Measurements from ENCODE around the gene C1orf52. TPM values are rescaled to one million over a fixed set of nuclear protein-coding genes. Genes with fewer than 3 reads are reported as not detected.
A peak's percentile ranks its signal among the peaks of the same experiment; 100 is the strongest.

C1orf52 gene
- total and polyA plus RNA-seq, 4 experiments from 2014 or later: 21.2 to 41.6 (median 32.7) TPM

GRCh38 chr1:85274969-85275453 lies 15.5 kb upstream of the C1orf52 start:
- intact Hi-C loops (cut with micrococcal nuclease): loop anchor here (5.0 to 10.0 kb wide), 6 partner anchors 490 to 1430 kb away; partner anchors contain the start of genes CTBS, ODF2L, PRKACB and SH3GLB1

DNA sequence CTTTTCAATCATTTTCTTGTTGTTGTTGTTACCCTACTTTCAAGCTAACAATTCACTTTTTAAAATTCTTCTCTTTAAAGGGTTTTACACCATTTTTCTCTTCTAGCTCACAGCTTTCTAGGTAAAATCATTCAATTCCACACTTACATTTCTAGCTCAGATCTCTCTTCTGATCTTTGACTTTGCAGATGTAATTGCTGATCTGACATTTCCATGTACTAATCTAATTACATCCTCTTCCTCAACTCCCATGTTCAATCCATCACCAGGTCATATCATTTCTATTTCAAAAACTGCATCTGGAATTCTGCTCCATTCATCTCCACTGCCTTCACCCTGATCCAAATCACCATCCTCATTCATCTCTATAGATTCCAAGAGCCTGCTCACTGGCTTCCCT lies 13.9 kb upstream of the C1orf52 start:
- Mint-ChIP-seq H3K36me3 (peaks cover 24 to 52% of the 10 kb centered on the region in 2 donors), H3K9me3 (peaks cover 0 to 1% (median 0%) of the 10 kb centered on the region in 8 donors), H3K4me1 (peaks cover 48 to 70% (median 60%) of the 10 kb centered on the region in 4 donors), H3K27me3 (no peaks in the 10 kb centered on the region), H3K27ac (peak overlapping the region in 6 of 7 donors; percentile 4 to 96 (median 62)), H3K4me3 (peak overlapping the region in 5 of 8 donors; percentile 2 to 17 (median 7))
- no peaks in the 10 kb centered on the region for H3K27me3 ChIP-seq (ENCODE audit: insufficient read depth, low read length)
- CTCF ChIA-PET (ENCODE audit: partially characterized antibody): interaction anchor here (12.2 kb wide), 1 partner anchor 14 kb away, joined by 218 read pairs; the partner anchor contains the start of gene C1orf52
- no peaks in the 10 kb centered on the region for H3K9me3 ChIP-seq (ENCODE audit: control insufficient read depth in 1 of 2, low read length in 2 of 2)
- DNase-seq: no peak
- no peak overlapping the region for H3K27ac ChIP-seq (ENCODE audit: low read depth, low read length)
- POLR2A ChIA-PET (ENCODE audit: partially characterized antibody): interaction anchor here (1.4 to 3.3 kb wide), 2 partner anchors 9 to 14 kb away, joined by 3 to 17 read pairs; partner anchors contain the start of gene C1orf52
- H3K4me1 ChIP-seq (ENCODE audit: insufficient read depth, low read length): peaks cover 49% of the 10 kb centered on the region
- H3K36me3 ChIP-seq (ENCODE audit: insufficient read depth, low read length): peaks cover 32% of the 10 kb centered on the region
- intact Hi-C loops (cut with micrococcal nuclease): loop anchor here (10.0 kb wide), 4 partner anchors 489 to 1431 kb away; partner anchors contain the start of genes PRKACB and SH3GLB1
- no peak overlapping the region for H3K4me3 ChIP-seq (ENCODE audit: low read length in 2 of 2)

More at GRCh38 chr1:85274969-85275453, 15.5 kb upstream of the C1orf52 start:
- H3K27me3 Mint-ChIP-seq: no peaks in the 10 kb centered on the region
- ChIA-PET POLR2A (ENCODE audit: partially characterized antibody) (interaction anchor here (1.2 to 3.6 kb wide), 9 partner anchors 10 to 702 kb away, joined by 3 to 53 read pairs (median 12); partner anchors contain the start of genes C1orf52, CTBS and SYDE2), CTCF (ENCODE audit: partially characterized antibody) (interaction anchor here (0.9 to 12.2 kb wide), 3 partner anchors 16 to 842 kb away, joined by 3 to 218 read pairs (median 28); partner anchors contain the start of gene C1orf52)
- no peak for DNase-seq
- Histone ChIP-seq H3K27me3 (ENCODE audit: insufficient read depth, low read length) (no peaks in the 10 kb centered on the region), H3K27ac (ENCODE audit: low read depth, low read length) (peak overlapping the region; percentile 94), H3K9me3 (ENCODE audit: control insufficient read depth in 1 of 2, low read length in 2 of 2) (no peaks in the 10 kb centered on the region), H3K4me3 (ENCODE audit: low read length in 2 of 2) (peak overlapping the region; percentile 75 to 94), H3K36me3 (ENCODE audit: insufficient read depth, low read length) (peaks cover 17% of the 10 kb centered on the region), H3K4me1 (ENCODE audit: insufficient read depth, low read length) (peaks cover 56% of the 10 kb centered on the region)
- peak overlapping the region; percentile 94 to 97 (median 96) for H3K27ac Mint-ChIP-seq
- peak overlapping the region; percentile 88 to 93 (median 92) for H3K4me3 Mint-ChIP-seq
- H3K9me3 Mint-ChIP-seq: no peaks in the 10 kb centered on the region
- H3K4me1 Mint-ChIP-seq: peaks cover 49 to 71% (median 61%) of the 10 kb centered on the region in 4 donors
- peaks cover 16 to 39% of the 10 kb centered on the region in 2 donors for H3K36me3 Mint-ChIP-seq

DNA sequence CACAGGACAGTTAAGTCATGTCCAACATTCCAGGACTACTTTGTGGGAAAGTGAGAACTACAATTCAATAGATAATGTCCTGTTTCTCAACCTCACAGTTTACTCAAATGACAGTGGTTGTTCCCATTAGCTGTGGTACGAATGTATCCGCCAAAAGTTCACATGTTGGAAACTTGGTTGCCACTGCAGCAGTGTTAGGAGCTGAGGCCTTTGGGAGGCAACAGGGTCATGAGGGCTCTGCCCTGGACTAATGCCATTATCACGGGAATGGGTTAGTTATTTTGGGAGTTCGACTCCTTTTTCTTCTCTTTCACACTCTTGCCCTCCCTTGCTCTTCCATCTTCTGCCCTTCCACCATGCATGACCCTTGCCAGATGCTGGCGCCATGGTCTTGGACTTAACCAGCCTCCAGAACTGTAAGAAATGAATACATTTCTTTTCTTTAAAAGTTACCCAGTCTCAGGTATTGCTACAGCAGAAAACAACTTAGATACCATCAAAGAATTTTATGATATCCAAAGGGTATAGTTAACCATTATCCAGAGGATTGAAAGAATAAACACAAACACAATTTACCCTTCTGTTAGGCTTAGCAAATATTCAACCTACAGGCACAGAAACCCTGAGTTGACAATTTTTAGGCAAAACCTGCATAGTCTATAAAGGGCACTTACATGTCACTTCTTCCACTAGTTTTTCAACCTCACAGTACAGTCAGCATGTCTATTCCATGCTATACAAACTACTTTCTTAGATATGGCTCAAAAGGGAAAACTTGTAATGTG lies 9.5 kb upstream of the C1orf52 start:
- Mint-ChIP-seq H3K36me3 (peaks cover 29 to 64% of the 10 kb centered on the region in 2 donors), H3K4me3 (peak overlapping the region in 1 of 8 donors; percentile 3), H3K4me1 (peaks cover 28 to 42% (median 38%) of the 10 kb centered on the region in 4 donors), H3K9me3 (peaks cover 0 to 1% (median 0%) of the 10 kb centered on the region in 8 donors), H3K27ac (peak overlapping the region in 3 of 7 donors; percentile 18 to 63 (median 29)), H3K27me3 (no peaks in the 10 kb centered on the region)
- no peaks in the 10 kb centered on the region for H3K27me3 ChIP-seq (ENCODE audit: insufficient read depth, low read length)
- POLR2A ChIA-PET (ENCODE audit: partially characterized antibody): no interaction called here
- intact Hi-C loops (cut with micrococcal nuclease): no loop called here
- H3K9me3 ChIP-seq (ENCODE audit: control insufficient read depth in 1 of 2, low read length in 2 of 2): no peaks in the 10 kb centered on the region
- H3K36me3 ChIP-seq (ENCODE audit: insufficient read depth, low read length): peaks cover 48% of the 10 kb centered on the region
- H3K4me3 ChIP-seq (ENCODE audit: low read length in 2 of 2): no peak overlapping the region
- DNase-seq: no peak
- H3K4me1 ChIP-seq (ENCODE audit: insufficient read depth, low read length): peaks cover 24% of the 10 kb centered on the region
- H3K27ac ChIP-seq (ENCODE audit: low read depth, low read length): no peak overlapping the region
- CTCF ChIA-PET (ENCODE audit: partially characterized antibody): interaction anchor here (0.7 to 12.2 kb wide), 4 partner anchors 10 to 487 kb away, joined by 3 to 218 read pairs (median 4); partner anchors contain the start of gene C1orf52

DNA sequence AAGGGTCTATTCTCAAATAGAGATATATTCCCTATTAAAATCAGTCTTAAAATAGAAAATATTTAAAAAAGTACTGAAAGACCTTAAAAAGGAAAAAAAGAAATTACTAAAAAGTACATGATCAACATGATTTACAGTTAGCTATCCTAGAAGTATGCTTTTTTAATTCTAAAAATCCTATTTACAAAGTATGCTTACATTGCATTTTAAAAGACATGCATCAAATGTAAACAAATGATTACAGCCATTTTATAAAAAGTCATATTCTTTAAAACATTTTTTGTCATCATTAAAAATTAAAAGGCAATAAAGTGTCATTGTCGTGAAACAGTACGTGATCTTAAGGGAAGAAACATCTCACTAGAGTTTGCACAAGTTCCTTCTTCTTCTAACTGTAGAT lies 7.9 kb upstream of the C1orf52 start:
- peaks cover 10% of the 10 kb centered on the region for H3K4me1 ChIP-seq (ENCODE audit: insufficient read depth, low read length)
- Mint-ChIP-seq H3K27ac (no peak overlapping the region), H3K27me3 (no peaks in the 10 kb centered on the region), H3K4me1 (peaks cover 16 to 26% (median 24%) of the 10 kb centered on the region in 4 donors), H3K4me3 (no peak overlapping the region), H3K36me3 (peaks cover 23 to 55% of the 10 kb centered on the region in 2 donors), H3K9me3 (peaks cover 0 to 1% (median 0%) of the 10 kb centered on the region in 8 donors)
- no peak overlapping the region for H3K27ac ChIP-seq (ENCODE audit: low read depth, low read length)
- CTCF ChIA-PET (ENCODE audit: partially characterized antibody): interaction anchor here (12.2 kb wide), 1 partner anchor 8 kb away, joined by 218 read pairs; the partner anchor contains the start of gene C1orf52
- no peak overlapping the region for H3K4me3 ChIP-seq (ENCODE audit: low read length in 2 of 2)
- no peaks in the 10 kb centered on the region for H3K27me3 ChIP-seq (ENCODE audit: insufficient read depth, low read length)
- no peak for DNase-seq
- H3K9me3 ChIP-seq (ENCODE audit: control insufficient read depth in 1 of 2, low read length in 2 of 2): no peaks in the 10 kb centered on the region
- H3K36me3 ChIP-seq (ENCODE audit: insufficient read depth, low read length): peaks cover 44% of the 10 kb centered on the region
- intact Hi-C loops (cut with micrococcal nuclease): no loop called here
- POLR2A ChIA-PET (ENCODE audit: partially characterized antibody): interaction anchor here (1.0 kb wide), 1 partner anchor 10 kb away, joined by 3 read pairs; no protein-coding TSS in a partner anchor

GRCh38 chr1:85264150-85264549 lies 4.7 kb upstream of the C1orf52 start:
- Mint-ChIP-seq H3K9me3 (peaks cover 0 to 4% (median 0%) of the 10 kb centered on the region in 8 donors), H3K36me3 (peaks cover 9 to 36% of the 10 kb centered on the region in 2 donors), H3K27me3 (no peaks in the 10 kb centered on the region), H3K4me3 (no peak overlapping the region), H3K4me1 (peaks cover 11 to 18% (median 14%) of the 10 kb centered on the region in 4 donors), H3K27ac (peak overlapping the region in 3 of 7 donors; percentile 48 to 72 (median 49))
- POLR2A ChIA-PET (ENCODE audit: partially characterized antibody): interaction anchor here (0.9 to 4.3 kb wide), 2 partner anchors 9 to 12 kb away, joined by 3 to 20 read pairs; partner anchors contain the start of gene BCL10
- intact Hi-C loops (cut with micrococcal nuclease): no loop called here
- H3K4me1 ChIP-seq (ENCODE audit: insufficient read depth, low read length): peaks cover 6% of the 10 kb centered on the region
- peaks cover 22% of the 10 kb centered on the region for H3K36me3 ChIP-seq (ENCODE audit: insufficient read depth, low read length)
- no peaks in the 10 kb centered on the region for H3K9me3 ChIP-seq (ENCODE audit: control insufficient read depth in 1 of 2, low read length in 2 of 2)
- no peak overlapping the region for H3K27ac ChIP-seq (ENCODE audit: low read depth, low read length)
- no peak overlapping the region for H3K4me3 ChIP-seq (ENCODE audit: low read length in 2 of 2)
- CTCF ChIA-PET (ENCODE audit: partially characterized antibody): interaction anchor here (0.9 to 14.5 kb wide), 3 partner anchors 9 to 319 kb away, joined by 3 to 282 read pairs (median 218); partner anchors contain the start of gene BCL10
- no peaks in the 10 kb centered on the region for H3K27me3 ChIP-seq (ENCODE audit: insufficient read depth, low read length)
- DNase-seq: no peak

GRCh38 chr1:85262985-85263384 lies 3.5 kb upstream of the C1orf52 start:
- peaks cover 14% of the 10 kb centered on the region for H3K4me1 ChIP-seq (ENCODE audit: insufficient read depth, low read length)
- no peak for DNase-seq
- peaks cover 15 to 25% (median 19%) of the 10 kb centered on the region in 4 donors for H3K4me1 Mint-ChIP-seq
- intact Hi-C loops (cut with micrococcal nuclease): no loop called here
- H3K36me3 Mint-ChIP-seq: peaks cover 9 to 40% of the 10 kb centered on the region in 2 donors
- H3K4me3 ChIP-seq (ENCODE audit: low read length in 2 of 2): no peak overlapping the region
- H3K4me3 Mint-ChIP-seq: no peak overlapping the region
- peaks cover 0 to 2% (median 0%) of the 10 kb centered on the region in 8 donors for H3K9me3 Mint-ChIP-seq
- peaks cover 16% of the 10 kb centered on the region for H3K36me3 ChIP-seq (ENCODE audit: insufficient read depth, low read length)
- H3K9me3 ChIP-seq (ENCODE audit: control insufficient read depth in 1 of 2, low read length in 2 of 2): no peaks in the 10 kb centered on the region
- ChIA-PET CTCF (ENCODE audit: partially characterized antibody) (interaction anchor here (11.4 to 14.5 kb wide), 2 partner anchors 10 to 318 kb away, joined by 218 to 282 read pairs; partner anchors contain the start of gene BCL10), POLR2A (ENCODE audit: partially characterized antibody) (interaction anchor here (4.3 kb wide), 1 partner anchor 13 kb away, joined by 20 read pairs; the partner anchor contains the start of gene BCL10)
- no peaks in the 10 kb centered on the region for H3K27me3 ChIP-seq (ENCODE audit: insufficient read depth, low read length)
- H3K27ac ChIP-seq (ENCODE audit: low read depth, low read length): no peak overlapping the region
- no peaks in the 10 kb centered on the region for H3K27me3 Mint-ChIP-seq
- H3K27ac Mint-ChIP-seq: peak overlapping the region in 2 of 7 donors; percentile 51 to 68
